ENCODE results near the gene ASIC1. TPM values are rescaled to one million over a fixed set of nuclear protein-coding genes. Genes with fewer than 3 reads are reported as not detected.

Gene ASIC1
- total RNA-seq, 1 donor from 2014 or later = 8.1 TPM

DNA sequence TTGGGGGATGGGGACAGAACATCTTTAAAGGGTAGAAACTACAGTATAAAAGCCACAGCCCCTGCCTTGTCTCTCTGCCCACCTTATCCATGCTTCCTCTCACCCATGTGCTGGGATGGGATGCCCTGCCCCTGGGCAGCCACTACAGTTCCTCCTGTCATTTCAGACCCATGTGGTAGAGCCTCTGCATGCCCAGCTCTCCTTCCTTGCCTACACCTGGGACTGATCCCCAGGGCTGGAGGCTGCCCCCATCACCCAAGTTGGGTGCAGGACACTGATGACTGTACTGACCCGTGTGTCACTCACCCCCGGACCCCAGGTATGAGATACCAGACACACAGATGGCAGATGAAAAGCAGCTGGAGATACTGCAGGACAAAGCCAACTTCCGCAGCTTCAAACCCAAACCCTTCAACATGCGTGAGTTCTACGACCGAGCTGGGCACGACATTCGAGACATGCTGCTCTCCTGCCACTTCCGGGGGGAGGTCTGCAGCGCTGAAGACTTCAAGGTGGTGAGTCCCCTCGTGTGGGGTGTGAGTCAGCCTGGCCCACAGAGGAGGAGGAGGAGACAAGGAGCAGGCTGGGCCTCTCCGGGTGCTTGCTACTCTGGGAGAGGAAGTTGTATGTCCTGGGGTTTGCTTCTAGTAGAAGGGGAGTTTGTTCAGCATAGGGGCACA lies 2.2 kb downstream of the ASIC1 start:
- DNase-seq (ENCODE audit: low read depth) (peak; percentile 20), FAIRE-seq (no peak)
- peaks cover 23% of the 10 kb centered on the region for H3K36me3 Mint-ChIP-seq (ENCODE audit: low read depth, unreplicated experiment)
- H3K9ac ChIP-seq (ENCODE audit: low read length) = no peak overlapping the region
- peak overlapping the region; percentile 40 for H3K4me2 ChIP-seq (ENCODE audit: low read length)
- no peak overlapping the region for H3K27ac ChIP-seq (ENCODE audit: low read depth, low read length)
- H3K9me3 Mint-ChIP-seq (ENCODE audit: unreplicated experiment) = peaks cover 3% of the 10 kb centered on the region
- peaks cover 20% of the 10 kb centered on the region for H3K4me1 ChIP-seq (ENCODE audit: insufficient read depth, low read length)
- H2AFZ ChIP-seq (ENCODE audit: low read depth, low read length) = no peak overlapping the region
- no peak overlapping the region for H3K4me3 ChIP-seq (ENCODE audit: insufficient read depth, low read depth, low read length)
- peak overlapping the region; percentile 6 for H3K27ac Mint-ChIP-seq (ENCODE audit: unreplicated experiment)
- H4K20me1 ChIP-seq (ENCODE audit: insufficient read depth, low read length) = peaks cover 5% of the 10 kb centered on the region
- peak overlapping the region; percentile 34 for H3K4me3 Mint-ChIP-seq (ENCODE audit: unreplicated experiment)
- H3K27me3 Mint-ChIP-seq (ENCODE audit: low read depth, unreplicated experiment) = peaks cover 51% of the 10 kb centered on the region
- H3K9me3 ChIP-seq (ENCODE audit: insufficient read depth, low read depth, low read length) = no peaks in the 10 kb centered on the region
- peaks cover 21% of the 10 kb centered on the region for H3K4me1 Mint-ChIP-seq (ENCODE audit: low read depth, unreplicated experiment)
- TF ChIP-seq EZH2 (IDR thresholded peaks at IDR 0.05; ENCODE audit: insufficient read depth, low read length) = no peak
- TF ChIP-seq, protein P1, sequence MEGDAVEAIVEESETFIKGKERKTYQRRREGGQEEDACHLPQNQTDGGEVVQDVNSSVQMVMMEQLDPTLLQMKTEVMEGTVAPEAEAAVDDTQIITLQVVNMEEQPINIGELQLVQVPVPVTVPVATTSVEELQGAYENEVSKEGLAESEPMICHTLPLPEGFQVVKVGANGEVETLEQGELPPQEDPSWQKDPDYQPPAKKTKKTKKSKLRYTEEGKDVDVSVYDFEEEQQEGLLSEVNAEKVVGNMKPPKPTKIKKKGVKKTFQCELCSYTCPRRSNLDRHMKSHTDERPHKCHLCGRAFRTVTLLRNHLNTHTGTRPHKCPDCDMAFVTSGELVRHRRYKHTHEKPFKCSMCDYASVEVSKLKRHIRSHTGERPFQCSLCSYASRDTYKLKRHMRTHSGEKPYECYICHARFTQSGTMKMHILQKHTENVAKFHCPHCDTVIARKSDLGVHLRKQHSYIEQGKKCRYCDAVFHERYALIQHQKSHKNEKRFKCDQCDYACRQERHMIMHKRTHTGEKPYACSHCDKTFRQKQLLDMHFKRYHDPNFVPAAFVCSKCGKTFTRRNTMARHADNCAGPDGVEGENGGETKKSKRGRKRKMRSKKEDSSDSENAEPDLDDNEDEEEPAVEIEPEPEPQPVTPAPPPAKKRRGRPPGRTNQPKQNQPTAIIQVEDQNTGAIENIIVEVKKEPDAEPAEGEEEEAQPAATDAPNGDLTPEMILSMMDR (IDR thresholded peaks at IDR 0.05; ENCODE audit: insufficient read depth, low read depth, low read length) = no peak
- H3K27me3 ChIP-seq (ENCODE audit: insufficient read depth, low read length) = peaks cover 6% of the 10 kb centered on the region
- H3K79me2 ChIP-seq (ENCODE audit: insufficient read depth, low read length) = no peaks in the 10 kb centered on the region
- no peaks in the 10 kb centered on the region for H3K36me3 ChIP-seq (ENCODE audit: insufficient read depth, low read length)

DNA sequence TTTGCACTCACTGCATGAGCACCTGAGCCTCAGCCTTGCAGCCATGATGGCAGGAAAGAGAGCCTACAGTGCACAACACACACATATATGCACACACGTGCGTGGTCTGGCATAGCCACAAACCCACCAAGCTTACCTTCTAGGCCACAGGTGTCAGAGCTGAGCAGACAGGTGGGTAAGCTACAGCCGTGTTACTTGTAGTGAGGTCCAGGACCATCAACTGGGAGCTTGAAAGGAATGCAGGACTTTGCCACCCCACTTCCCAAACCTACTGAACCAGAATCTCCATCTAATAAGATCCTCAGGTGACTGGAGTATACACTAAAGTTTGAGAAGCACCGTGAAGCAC lies 2.7 kb downstream of the ASIC1 start:
- FAIRE-seq = no peak
- H3K9me3 Mint-ChIP-seq (ENCODE audit: unreplicated experiment) = peaks cover 3% of the 10 kb centered on the region
- peaks cover 20% of the 10 kb centered on the region for H3K4me1 ChIP-seq (ENCODE audit: insufficient read depth, low read length)

More for the DNA sequence above, 2.7 kb downstream of the ASIC1 start:
- peaks cover 53% of the 10 kb centered on the region for H3K27me3 Mint-ChIP-seq (ENCODE audit: low read depth, unreplicated experiment)
- Histone ChIP-seq H3K27me3 (ENCODE audit: insufficient read depth, low read length) (peaks cover 6% of the 10 kb centered on the region), H3K4me3 (ENCODE audit: insufficient read depth, low read depth, low read length) (no peak overlapping the region), H3K9ac (ENCODE audit: low read length) (no peak overlapping the region), H4K20me1 (ENCODE audit: insufficient read depth, low read length) (peaks cover 5% of the 10 kb centered on the region), H3K4me2 (ENCODE audit: low read length) (peak overlapping the region; percentile 40), H3K79me2 (ENCODE audit: insufficient read depth, low read length) (no peaks in the 10 kb centered on the region), H2AFZ (ENCODE audit: low read depth, low read length) (no peak overlapping the region), H3K9me3 (ENCODE audit: insufficient read depth, low read depth, low read length) (no peaks in the 10 kb centered on the region), H3K27ac (ENCODE audit: low read depth, low read length) (no peak overlapping the region), H3K36me3 (ENCODE audit: insufficient read depth, low read length) (no peaks in the 10 kb centered on the region)
- peaks cover 23% of the 10 kb centered on the region for H3K36me3 Mint-ChIP-seq (ENCODE audit: low read depth, unreplicated experiment)
- H3K4me1 Mint-ChIP-seq (ENCODE audit: low read depth, unreplicated experiment) = peaks cover 21% of the 10 kb centered on the region
- no peak overlapping the region for H3K4me3 Mint-ChIP-seq (ENCODE audit: unreplicated experiment)
- no peak overlapping the region for H3K27ac Mint-ChIP-seq (ENCODE audit: unreplicated experiment)
- no peak for TF ChIP-seq EZH2 (IDR thresholded peaks at IDR 0.05; ENCODE audit: insufficient read depth, low read length)
- TF ChIP-seq, protein P1 (IDR thresholded peaks at IDR 0.05; ENCODE audit: insufficient read depth, low read depth, low read length) = no peak
- no peak for DNase-seq (ENCODE audit: low read depth)
